H4 (cell line): ENCODE measurements around the gene TMEM200B. TPM values are rescaled to one million over a fixed set of nuclear protein-coding genes. Genes with fewer than 3 reads are reported as not detected.
"Not testable (repeated sequence)": the region's sequence is repeated elsewhere in the genome, so short reads cannot be mapped to it uniquely, and the experiment has no call there.

Source experiments
- DNase-seq: peaks from one replicate; pipeline ENCODE4 v3.0.0-alpha.2; 2015; ENCODE audit warnings: low spot score
- total RNA-seq: library from RNA; depleted of rRNA; stranded (reverse); fragments of >200 nt; shearing (Covaris generic); gene quantifications from 2 replicates; pipeline ENCODE4 v1.2.3, GENCODE V29; 2014; rRNA removed

TMEM200B gene
- total RNA-seq = 0.08 and 0.17 TPM in 2 replicates

- DNase-seq = no peak
These were observed at the start of gene TMEM200B for GRCh38 chr1:29123887-29124365. TSS of gene TMEM200B (minus strand) at chr1:29123903. CDS start at chr1:29121828, 2,075 bp downstream.

DNA sequence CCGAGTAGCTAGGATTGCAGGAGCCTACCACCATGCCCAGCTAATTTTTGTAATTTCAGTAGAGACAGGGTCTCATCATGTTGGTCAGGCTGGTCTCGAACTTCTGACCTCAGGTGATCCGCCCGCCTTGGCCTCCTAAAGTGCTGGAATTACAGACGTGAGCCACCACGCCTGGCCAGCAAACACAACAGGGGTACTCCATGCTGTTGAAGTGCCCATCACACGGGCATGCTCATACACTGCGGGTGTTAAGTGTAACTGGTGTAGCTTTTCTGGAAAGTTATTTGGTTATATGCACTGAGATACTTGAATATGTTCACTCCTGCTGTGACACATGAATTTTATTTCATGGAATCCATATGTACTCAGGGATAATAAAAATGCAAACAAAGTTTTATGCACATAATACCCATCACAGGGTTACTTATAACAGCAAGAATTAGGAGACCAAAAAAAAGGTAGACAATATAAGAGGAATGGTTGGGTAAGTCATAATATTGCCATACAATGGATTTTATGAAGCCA, 48.8 kb upstream of the TMEM200B start:
- DNase-seq = no peak

- DNase-seq = no peak
These were observed 47.8 kb upstream of the TMEM200B start for GRCh38 chr1:29171521-29171920.

- no peak for DNase-seq
These were observed 47.4 kb upstream of the TMEM200B start for GRCh38 chr1:29171089-29171488.

DNA sequence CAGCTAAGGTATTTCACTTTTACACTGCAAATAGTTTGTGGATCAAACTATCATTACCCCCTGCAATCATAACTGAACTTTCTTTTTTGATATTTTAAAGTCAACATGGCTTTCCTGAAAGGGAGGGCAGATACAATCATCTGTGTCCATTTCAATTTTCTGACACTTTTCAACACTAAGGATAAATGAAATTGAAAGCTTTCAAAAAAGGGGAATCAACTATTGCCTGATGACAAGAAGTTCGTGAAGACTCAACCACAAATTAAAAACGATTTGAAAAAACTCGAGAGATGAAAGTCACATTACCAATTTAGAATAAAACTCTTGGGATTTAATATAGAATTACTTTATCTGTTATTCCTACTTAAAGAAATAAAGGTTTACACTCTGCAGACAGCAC, 46.3 kb upstream of the TMEM200B start:
- DNase-seq = no peak

- no peak for DNase-seq
These were observed 44.2 kb upstream of the TMEM200B start for GRCh38 chr1:29167904-29168303.

- DNase-seq = no peak
These were observed 42.7 kb upstream of the TMEM200B start for GRCh38 chr1:29166291-29166878.

DNA sequence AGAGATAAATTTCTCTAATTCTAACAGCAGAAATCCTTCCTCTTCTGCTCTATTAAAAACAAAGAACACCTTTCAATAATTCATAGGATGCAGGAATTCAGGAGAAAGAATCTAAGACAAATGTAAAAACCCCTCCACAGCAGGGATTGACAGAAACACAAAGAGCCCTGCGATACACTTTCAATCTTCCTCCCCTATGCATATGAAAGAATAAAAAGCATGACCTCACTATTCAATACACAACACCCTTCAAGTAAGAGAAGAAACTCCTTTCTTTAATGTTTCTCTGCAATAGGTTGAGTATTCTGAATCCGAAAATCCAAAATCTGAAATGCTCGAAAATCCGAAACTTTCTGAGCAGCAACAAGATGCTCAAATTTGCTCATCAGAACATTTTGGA, 40.9 kb upstream of the TMEM200B start:
- DNase-seq = no peak

DNA sequence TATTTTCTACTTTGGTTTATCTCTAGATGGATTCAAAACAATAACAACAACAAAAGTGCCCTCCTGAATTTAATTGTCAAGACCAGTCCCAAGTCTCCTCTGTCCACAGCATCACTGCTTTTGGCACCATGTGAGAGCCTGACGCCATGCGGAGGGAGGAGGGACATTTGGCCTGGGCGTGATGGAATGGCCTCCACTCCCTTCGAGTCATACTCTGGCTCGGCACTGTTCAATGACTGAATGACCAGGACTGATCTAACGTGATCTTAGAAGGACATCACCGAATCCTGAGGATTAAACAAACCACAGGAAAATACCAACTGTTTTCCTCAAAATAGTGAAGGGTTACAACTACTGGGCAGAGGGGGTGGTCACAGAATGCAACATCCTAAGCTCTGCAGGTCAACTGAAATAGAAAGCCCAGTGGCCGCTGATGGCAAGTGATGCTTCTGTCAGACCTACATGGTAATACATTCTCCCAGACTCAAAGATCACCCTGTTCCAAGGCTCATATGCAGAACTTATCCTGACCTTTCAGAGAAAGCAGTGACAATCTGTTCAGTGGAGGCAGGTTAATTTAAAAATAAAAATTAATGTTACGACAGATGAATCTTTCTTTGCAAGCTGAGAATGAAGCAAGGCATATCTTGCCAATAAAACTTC, 38.9 kb upstream of the TMEM200B start:
- DNase-seq = no peak

DNA sequence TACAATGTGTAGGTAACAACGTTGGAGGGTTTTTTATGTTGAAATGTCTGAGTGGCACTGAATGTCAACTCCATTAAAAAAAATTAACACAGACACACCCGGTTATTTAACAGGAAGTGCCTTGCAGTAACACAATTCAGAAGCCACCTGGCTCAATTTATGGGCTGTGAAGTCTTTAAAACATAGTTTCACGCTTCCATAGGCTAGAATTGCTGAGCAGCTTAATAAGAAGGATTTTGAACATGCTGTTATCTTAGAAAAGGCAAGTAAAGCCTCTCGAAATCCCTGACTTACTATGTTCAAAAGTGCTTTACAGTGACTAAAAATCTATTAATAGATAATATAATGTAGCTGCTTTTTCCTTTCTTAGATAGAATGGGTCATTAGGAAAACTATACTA, 38.3 kb upstream of the TMEM200B start:
- no peak for DNase-seq

DNA sequence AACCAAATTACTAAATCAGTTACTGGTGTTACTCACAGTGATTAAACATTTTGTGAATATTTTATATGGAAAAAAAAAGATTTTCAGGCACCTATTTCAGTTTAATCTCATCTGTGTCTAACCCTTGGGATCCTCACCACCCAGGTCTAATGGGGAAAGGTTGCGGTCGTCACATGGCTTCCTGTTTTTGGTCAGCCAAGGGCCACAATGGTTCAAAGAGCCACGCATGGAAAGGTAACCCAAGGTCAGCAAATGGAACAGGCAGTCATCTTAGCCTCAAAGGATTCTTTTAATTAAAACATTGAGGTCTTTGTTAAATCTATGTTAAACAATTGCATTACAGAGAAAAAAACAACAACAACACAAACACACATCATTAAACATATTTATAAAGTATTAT, 36.1 kb upstream of the TMEM200B start:
- DNase-seq = no peak

DNA sequence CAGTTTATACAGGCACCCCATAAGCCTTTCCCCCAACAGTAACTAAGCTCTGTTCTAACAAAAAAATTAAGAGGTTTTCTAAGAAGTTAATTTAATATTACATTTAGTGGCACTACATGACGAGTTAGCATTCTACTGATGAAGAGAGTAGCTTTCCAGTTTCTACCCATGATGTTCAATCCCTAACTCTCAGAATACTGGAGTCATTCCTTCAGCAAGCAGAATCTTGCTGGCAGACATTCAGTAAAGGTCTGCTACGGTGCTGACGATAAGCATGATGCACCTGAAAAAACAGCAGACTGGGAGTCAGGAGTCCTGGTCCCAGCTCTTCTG, 33.5 kb upstream of the TMEM200B start:
- DNase-seq = no peak

DNA sequence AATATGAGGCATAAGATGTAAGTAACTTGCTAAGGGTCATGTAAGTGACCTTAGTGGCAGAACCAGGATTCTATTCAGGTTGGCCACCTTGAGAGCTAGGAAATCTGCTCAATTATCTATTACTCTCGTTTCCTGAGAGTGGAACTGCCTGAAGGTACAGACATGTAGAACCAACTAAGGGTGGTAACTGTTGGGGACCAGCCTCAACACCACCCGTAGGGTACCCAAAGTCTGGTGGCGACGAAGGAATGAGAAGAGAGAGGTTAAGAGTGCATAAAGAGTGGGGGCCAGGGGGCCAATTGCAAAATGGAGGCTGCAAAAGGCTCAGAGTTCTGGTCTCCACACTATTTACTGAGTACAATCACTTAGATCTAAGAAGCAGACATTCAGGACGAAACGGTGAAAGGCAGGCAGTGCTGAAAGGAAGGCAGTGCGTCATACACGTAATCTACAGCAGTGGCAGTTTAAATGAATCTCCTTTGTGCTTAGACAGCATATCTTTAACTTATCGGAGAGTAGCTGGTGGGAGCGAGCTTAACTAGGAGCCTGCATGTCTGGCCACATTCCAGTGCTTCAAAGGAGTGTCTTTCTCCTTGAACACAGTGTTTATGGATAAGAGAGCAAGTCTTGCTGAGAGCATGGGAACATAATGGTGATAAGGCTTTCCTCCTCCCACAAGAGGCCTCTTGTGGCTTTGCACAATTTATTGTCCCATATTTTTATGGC, 33.0 kb upstream of the TMEM200B start:
- no peak for DNase-seq

GRCh38 chr1:29152046-29152805, 28.5 kb upstream of the TMEM200B start:
- DNase-seq = no peak

DNA sequence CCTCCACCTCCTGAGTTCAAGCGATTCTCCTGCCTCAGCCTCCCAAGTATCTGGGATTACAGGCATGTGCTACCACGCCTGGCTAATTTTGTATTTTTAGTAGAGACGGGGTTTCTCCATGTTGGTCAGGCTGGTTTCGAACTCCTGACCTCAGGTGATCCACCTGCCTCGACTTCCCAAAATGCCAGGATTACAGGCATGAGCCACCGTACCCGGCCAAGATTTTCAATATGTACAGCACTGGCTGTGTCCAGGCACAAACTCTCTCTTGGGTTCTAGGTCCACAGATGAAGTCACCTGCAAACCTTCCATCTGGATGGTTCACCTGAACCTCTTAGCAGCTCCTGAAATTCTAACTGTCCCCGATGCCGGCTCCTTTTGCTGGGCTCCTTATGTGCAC, 26.6 kb upstream of the TMEM200B start:
- not testable (repeated sequence) for DNase-seq

DNA sequence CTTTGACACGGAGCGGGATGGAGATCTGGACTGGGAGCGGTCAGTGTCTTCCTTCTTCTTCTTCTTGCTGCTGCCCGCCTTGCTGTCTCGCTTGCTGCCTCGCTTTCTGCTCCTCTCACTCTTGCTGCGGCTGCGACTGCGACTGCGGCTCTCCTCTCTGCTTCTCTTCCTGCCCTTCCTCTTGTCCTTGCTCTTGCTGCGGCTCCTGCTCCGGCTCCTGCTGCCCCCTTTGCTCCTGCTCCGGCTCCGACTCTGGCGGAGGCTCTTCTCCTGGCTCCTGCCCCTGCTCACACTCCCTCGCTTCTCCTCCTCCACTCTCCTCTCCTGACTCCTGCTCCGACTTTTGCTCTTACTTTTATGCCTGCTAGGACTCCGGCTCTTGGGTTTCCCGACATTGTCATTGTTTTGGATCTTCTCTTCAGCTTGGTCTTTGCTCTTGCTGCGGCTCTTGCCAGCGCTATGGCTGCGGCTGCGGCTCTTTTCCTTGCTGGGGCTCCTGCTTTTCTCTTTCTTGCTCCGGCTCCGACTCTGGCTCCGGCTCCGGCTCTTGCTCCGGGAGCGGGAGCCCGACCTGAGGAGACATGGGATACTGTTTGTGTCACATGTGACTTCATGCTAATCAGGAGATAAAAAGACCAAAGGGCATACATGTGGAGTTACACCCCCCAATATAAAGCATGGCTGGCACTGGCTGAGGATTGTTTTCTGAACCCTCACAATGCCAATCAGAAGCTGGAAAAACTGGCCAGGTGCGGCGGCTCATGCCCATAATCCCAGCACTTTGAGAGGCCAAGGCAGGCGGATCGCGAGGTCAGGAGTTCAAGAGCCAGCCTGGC, 25.2 kb upstream of the TMEM200B start:
- DNase-seq = no peak

DNA sequence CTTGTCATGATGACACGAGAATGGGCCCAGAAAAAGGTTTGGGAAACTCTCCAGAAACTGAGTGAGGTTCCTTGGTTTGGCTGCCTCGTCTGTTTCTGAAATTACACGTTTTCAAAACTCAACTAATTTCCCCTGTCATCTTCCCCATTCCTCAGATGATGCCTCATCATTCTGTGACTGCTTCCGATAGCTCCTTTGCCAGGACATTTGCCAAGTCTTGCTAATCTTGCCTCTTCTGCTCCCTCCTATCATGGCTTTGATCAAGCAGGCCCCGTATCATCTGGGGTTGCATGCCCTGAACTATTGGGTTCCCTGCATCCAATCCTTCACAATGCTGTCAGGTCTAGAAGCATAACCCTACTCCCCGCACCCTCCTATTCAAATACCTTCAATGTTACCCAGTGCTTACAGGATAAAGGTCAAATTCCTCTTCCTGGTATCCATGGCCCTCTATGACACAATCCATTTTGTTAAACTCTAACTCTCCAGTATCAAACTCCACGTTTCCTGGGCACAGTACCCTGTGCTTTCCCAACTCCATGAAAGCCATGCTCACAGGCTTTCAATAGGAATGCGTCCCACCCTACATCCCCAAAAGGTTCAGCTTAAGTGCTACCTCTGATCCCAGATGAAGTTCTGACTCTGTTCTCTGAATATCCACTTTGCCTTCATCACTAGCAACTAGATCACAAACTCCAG, 22.2 kb upstream of the TMEM200B start:
- no peak for DNase-seq

GRCh38 chr1:29144178-29144577, 20.5 kb upstream of the TMEM200B start:
- DNase-seq = no peak

DNA sequence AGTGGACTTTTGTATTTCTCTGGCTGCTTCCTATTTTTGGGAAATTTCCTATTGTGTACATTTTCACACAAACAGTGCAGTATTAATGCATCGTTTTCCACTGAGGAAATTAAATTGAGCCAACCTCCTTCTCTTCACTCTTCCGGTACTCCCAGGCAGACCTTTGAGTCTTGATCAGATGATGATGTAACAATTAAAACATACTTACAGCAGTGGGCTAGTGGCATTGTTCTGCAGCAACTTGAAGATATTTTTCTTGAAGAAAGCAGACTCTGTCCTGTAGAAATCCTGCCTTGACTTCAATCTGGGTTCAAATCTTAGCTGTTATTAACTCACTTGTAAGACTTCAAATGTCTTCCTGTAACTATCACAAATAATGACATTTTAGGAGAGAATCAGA, 19.0 kb upstream of the TMEM200B start:
- no peak for DNase-seq

GRCh38 chr1:29136391-29136915, 12.8 kb upstream of the TMEM200B start:
- DNase-seq = no peak
